Omental fat pad (tissue), 4 donors: Measurements from ENCODE around the gene CARMIL1. TPM values are rescaled to one million over a fixed set of nuclear protein-coding genes. Genes with fewer than 3 reads are reported as not detected.

Experiments used
- ATAC-seq: fragments of 150-250 bp; one replicate; pipeline ENCODE4 v1.9.1; 2016; ENCODE audit warnings: mild to moderate bottlenecking, moderate library complexity; ENCODE audit not compliant: low FRiP score
- DNase-seq: peaks from one replicate; pipeline ENCODE4 v3.0.0-alpha.2; 2019; ENCODE audit warnings: low spot score
- total RNA-seq, 4 donors: library from RNA; depleted of rRNA; stranded (reverse); fragments of >200 nt; gene quantifications; one replicate each; pipeline ENCODE4 v1.1.0, GENCODE V29; 2016
- TF ChIP-seq, protein P1 (sequence below), 3 donors: fragments of 450-650 bp; IDR thresholded peaks; one replicate each; pipeline ENCODE4 v1.5.1; 2016 to 2017; ENCODE audit warnings: antibody characterized with exemption in 3 of 3, mild to moderate bottlenecking in 3 of 3, moderate library complexity in 2 of 3

The CARMIL1 gene
- total RNA-seq, 4 donors from 2014 or later: 24.4 to 35.3 (median 29.6) TPM

DNA sequence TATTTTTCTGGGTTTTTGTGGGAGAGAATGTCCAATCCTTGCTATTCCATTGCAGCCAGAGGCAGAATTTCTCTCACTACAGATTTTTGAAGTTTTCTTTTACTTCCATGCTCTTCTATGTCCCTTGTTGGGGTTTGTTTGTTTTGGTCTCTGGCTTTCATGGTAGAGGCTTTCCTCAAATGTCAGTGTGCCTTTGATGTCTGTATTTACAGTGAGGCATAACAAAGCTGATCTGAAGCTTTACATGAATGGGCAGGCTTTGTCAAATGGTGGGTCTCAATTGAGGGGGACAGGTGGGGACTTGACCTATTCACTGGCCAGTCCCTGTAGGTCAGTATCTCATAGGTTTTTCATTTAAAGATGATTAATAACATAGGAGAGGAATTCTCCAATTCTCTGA lies 8.6 kb upstream of the CARMIL1 start:
- DNase-seq (no peak), ATAC-seq (no peak)
- TF ChIP-seq, protein P1, sequence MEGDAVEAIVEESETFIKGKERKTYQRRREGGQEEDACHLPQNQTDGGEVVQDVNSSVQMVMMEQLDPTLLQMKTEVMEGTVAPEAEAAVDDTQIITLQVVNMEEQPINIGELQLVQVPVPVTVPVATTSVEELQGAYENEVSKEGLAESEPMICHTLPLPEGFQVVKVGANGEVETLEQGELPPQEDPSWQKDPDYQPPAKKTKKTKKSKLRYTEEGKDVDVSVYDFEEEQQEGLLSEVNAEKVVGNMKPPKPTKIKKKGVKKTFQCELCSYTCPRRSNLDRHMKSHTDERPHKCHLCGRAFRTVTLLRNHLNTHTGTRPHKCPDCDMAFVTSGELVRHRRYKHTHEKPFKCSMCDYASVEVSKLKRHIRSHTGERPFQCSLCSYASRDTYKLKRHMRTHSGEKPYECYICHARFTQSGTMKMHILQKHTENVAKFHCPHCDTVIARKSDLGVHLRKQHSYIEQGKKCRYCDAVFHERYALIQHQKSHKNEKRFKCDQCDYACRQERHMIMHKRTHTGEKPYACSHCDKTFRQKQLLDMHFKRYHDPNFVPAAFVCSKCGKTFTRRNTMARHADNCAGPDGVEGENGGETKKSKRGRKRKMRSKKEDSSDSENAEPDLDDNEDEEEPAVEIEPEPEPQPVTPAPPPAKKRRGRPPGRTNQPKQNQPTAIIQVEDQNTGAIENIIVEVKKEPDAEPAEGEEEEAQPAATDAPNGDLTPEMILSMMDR (IDR thresholded peaks at IDR 0.05): no peak

DNA sequence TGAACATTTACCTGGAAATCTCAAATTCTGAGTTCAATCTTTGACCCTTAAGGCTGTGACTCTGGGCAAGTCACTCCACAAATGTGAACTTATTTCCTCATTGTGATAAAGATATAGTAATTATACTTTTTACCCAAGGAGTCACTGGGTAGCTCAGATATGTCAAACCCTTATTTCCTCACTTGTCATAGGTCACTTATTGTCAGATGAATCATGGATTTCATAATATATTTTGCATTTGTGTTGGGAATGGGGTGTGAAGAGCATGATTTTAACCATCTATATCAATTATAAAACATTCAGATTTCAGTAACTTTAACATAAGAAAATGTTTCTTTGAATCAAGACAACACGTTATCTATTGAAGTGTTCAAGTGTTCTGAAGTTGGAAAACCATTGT lies 3.7 kb upstream of the CARMIL1 start:
- ATAC-seq (no peak), DNase-seq (no peak)
- TF ChIP-seq, protein P1 (IDR thresholded peaks at IDR 0.05): no peak

DNA sequence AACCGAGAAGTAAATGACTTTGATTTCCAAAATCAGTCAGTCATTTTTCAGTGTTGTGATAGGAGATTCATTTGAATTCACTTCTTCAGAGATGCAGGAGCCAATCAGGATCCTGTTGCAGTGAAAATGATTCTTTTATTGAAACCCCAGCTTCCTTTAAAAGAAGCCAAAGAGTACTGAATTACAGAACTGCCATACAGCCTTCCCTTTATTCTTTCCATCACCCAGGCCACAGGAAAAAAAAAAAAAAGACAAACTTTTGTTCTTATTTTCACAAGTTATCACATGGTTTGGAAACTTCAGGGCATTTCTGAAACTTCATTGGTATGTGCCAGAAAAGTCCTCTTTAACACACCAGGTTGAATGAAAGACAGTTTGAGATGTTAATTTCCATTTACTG lies 1.8 kb upstream of the CARMIL1 start:
- ATAC-seq: no peak
- TF ChIP-seq, protein P1 (IDR thresholded peaks at IDR 0.05): no peak
- no peak for DNase-seq

DNA sequence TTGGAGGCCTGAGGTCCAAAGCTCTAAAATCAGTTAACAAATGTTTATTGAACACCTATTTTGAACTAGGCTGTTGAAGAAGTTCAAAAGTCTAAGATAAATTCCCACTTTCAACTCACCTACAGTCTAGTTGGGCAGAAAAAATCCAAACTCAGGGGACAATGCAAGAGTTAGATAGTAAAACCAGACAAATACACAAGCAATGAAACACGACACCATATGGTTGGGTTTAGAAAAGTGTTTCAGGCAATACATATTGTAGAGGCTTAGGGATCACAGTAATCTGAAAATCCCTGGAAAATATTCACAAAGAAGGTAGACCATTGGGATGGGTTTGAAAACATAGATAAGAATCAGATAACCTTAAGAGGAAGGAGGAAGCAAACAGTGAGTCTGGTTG lies 1.3 kb upstream of the CARMIL1 start:
- DNase-seq (no peak), ATAC-seq (no peak)
- TF ChIP-seq, protein P1 (IDR thresholded peaks at IDR 0.05): no peak

DNA sequence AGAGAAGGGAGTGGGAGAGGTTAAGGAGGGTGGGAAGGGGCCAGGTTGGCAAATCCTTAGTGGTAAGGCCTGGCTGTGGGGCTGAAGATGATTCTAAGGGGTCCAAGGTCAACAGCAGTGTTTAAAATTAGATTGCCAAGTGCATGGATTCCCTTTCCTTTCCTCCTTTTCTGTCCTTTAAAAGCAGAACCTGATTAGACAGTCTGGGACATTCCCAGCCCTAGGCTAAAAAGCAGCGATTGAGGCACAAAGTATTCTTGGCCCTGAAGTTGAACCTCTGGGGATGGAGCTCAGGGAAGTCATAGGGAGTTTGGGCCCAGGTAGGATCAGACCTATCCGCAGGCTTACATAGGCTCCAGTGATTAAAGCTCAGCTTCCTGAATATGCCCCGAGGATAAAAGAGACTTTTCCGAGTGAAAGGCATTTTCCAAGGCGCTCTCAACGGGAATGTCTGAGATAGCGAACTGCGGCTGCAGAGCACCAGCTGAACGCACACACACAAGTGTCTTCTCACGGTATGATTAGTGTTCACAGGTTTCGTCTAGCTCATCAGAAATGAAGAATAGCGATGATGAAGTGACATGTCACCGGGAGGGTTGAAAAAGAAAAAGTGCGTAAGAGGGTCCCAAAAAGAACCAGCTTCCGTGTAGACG lies 787 bp upstream of the CARMIL1 start:
- TF ChIP-seq, protein P1 (IDR thresholded peaks at IDR 0.05): no peak
- ATAC-seq (peak; percentile 31), DNase-seq (no peak)

- peak; percentile 33 for ATAC-seq
- TF ChIP-seq, protein P1 (IDR thresholded peaks at IDR 0.05): no peak
- DNase-seq: no peak
Measured at GRCh38 chr6:25279748-25280343, 672 bp downstream of the CARMIL1 start.
